HG02981 (cell line): Measurements from ENCODE around the gene RGS17.

ENCODE experiments used
- ATAC-seq: cut with Tn5 transposase; IDR thresholded peaks from one replicate; pipeline ENCODE4 v1.9.1; 2021; ENCODE audit warnings: mild to moderate bottlenecking, moderate library complexity; ENCODE audit not compliant: unreplicated experiment

Gene RGS17

DNA sequence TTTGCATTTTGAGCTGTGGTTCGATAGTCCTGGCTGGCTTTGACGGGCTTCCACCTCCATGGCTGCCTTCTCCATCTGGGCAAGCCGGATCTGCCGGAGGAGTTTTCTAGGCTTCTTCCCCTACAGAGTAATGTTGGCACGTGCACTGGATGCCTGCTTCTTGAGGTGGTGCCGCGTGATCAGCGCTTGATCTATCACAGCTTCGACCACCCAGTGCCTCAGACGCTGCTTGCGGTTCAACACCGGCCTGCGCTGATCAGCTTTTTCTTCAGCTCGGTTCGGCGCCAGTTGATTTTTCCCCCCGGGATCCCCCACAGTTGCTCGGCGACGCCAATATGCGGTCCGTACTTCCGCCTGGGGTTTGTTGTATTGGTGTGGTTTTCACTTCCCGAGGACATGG lies 171.7 kb downstream of the RGS17 start:
- ATAC-seq, result no peak

DNA sequence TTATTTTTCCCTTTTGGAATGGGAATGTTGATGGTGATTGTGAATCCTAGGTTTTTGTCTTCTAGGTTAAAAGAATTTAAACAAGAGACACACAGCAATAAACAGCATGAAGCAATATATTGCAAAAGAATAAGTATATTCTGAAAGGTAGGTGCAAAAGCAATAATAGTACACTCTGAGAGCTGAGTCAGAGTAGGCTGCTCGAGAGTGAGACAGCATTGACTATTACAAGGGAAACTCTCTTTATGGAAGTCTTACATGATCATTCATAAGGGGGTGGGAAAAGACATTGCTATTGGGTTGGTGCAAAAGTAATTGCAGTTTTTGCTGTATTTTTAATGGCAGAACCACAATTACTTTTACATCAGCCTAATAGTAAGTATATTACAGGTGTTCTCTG lies 173.3 kb downstream of the RGS17 start:
- ATAC-seq, result no peak
